AG10803 (cell line): ENCODE results near the gene PNMA8B.

Source experiments
- DNase-seq: peaks from one replicate; pipeline ENCODE4 v3.0.0; 2010; ENCODE audit warnings: low read depth
- H3K4me3 ChIP-seq: 2 replicates; pipeline ENCODE4 v1.5.1; 2011; ENCODE audit warnings: mild to moderate bottlenecking, low read length, control low read depth
- CTCF ChIP-seq: conservative IDR thresholded peaks from 2 replicates; pipeline ENCODE4 v1.5.1; 2011; ENCODE audit warnings: mild to moderate bottlenecking, low read length, control low read depth, inconsistent platforms

Gene PNMA8B

GRCh38 chr19:46452186-46452585, 43.5 kb downstream of the PNMA8B start:
- DNase-seq, result no peak
- H3K4me3 ChIP-seq, result no peak overlapping the region
- no peak for TF ChIP-seq CTCF

GRCh38 chr19:46451352-46451751, 44.3 kb downstream of the PNMA8B start:
- no peak overlapping the region for H3K4me3 ChIP-seq
- DNase-seq, result no peak
- no peak for TF ChIP-seq CTCF

GRCh38 chr19:46450737-46451136, 44.9 kb downstream of the PNMA8B start:
- no peak overlapping the region for H3K4me3 ChIP-seq
- TF ChIP-seq CTCF, result no peak
- no peak for DNase-seq

- no peak for TF ChIP-seq CTCF
- DNase-seq, result no peak
- no peak overlapping the region for H3K4me3 ChIP-seq
Measured at GRCh38 chr19:46449228-46449627, 46.4 kb downstream of the PNMA8B start.

- no peak overlapping the region for H3K4me3 ChIP-seq
- no peak for TF ChIP-seq CTCF
- DNase-seq, result no peak
Measured at GRCh38 chr19:46448601-46449000, 47.1 kb downstream of the PNMA8B start.

- DNase-seq, result no peak
- no peak for TF ChIP-seq CTCF
- H3K4me3 ChIP-seq, result no peak overlapping the region
Measured at GRCh38 chr19:46447824-46448223, 47.8 kb downstream of the PNMA8B start.

- TF ChIP-seq CTCF, result no peak
- DNase-seq, result no peak
- no peak overlapping the region for H3K4me3 ChIP-seq
Measured at GRCh38 chr19:46447006-46447405, 48.7 kb downstream of the PNMA8B start.
